GM23338 (cell line): Measurements from ENCODE around the gene TECTB. TPM values are rescaled to one million over a fixed set of nuclear protein-coding genes. Genes with fewer than 3 reads are reported as not detected.

Experiments
- ATAC-seq: fragments of 200-7000 bp; cut with Tn5 transposase; 3 replicates; pipeline ENCODE4 v1.9.1; 2020
- DNase-seq: peaks from one replicate; pipeline ENCODE4 v3.0.0-alpha.2; 2015; ENCODE audit warnings: low spot score
- H2AFZ ChIP-seq: fragments of 200-600 bp; sonication (generic); 2 replicates; pipeline ENCODE4 v1.8.0; 2016; ENCODE audit warnings: antibody characterized with exemption, mild to moderate bottlenecking, moderate library complexity
- H3F3A ChIP-seq: fragments of 200-600 bp; sonication (generic); replicated peaks from 2 replicates; pipeline ENCODE4 v1.8.0; 2017; ENCODE audit warnings: antibody characterized with exemption, mixed run types, low read depth
- H3K27ac ChIP-seq: fragments of 200-600 bp; sonication (generic); 2 replicates; pipeline ENCODE4 v1.6.1; 2016; ENCODE audit warnings: low read depth
- H3K27me3 ChIP-seq: fragments of 200-600 bp; sonication (generic); 2 replicates; pipeline ENCODE4 v1.8.0; 2016; ENCODE audit warnings: mild to moderate bottlenecking, mixed run types, moderate library complexity; ENCODE audit not compliant: insufficient read depth
- H3K36me3 ChIP-seq: fragments of 200-600 bp; sonication (generic); 2 replicates; pipeline ENCODE4 v1.8.0; 2016; ENCODE audit warnings: mild to moderate bottlenecking; ENCODE audit not compliant: insufficient read depth
- H3K4me1 ChIP-seq: fragments of 200-600 bp; sonication (generic); 2 replicates; pipeline ENCODE4 v1.8.0; 2016; ENCODE audit warnings: mild to moderate bottlenecking, moderate library complexity; ENCODE audit not compliant: insufficient read depth
- H3K4me2 ChIP-seq: fragments of 200-600 bp; sonication (generic); 2 replicates; pipeline ENCODE4 v1.7.1; 2017; ENCODE audit warnings: mixed run types
- H3K4me3 ChIP-seq: fragments of 200-600 bp; sonication (generic); 2 replicates; pipeline ENCODE4 v1.6.1; 2016; ENCODE audit warnings: mixed run types
- H3K79me2 ChIP-seq: fragments of 200-600 bp; sonication (generic); replicated peaks from 2 replicates; pipeline ENCODE4 v1.8.0; 2017; ENCODE audit warnings: mild to moderate bottlenecking; ENCODE audit not compliant: insufficient read depth
- H3K9me2 ChIP-seq: fragments of 200-600 bp; sonication (generic); 2 replicates; pipeline ENCODE4 v1.8.0; 2017; ENCODE audit not compliant: insufficient read depth
- H4K20me1 ChIP-seq: fragments of 200-600 bp; sonication (generic); replicated peaks from 2 replicates; pipeline ENCODE4 v1.8.0; 2017; ENCODE audit warnings: mild to moderate bottlenecking; ENCODE audit not compliant: insufficient read depth
- H3K27ac Mint-ChIP-seq: 2 replicates; pipeline ENCODE4 v1.8.0; 2020; ENCODE audit warnings: inconsistent platforms, mild to moderate bottlenecking, moderate library complexity, mixed read lengths
- H3K27me3 Mint-ChIP-seq: 3 replicates; pipeline ENCODE4 v1.8.0; 2022; ENCODE audit warnings: low read depth, mild to moderate bottlenecking, moderate library complexity, mixed read lengths, inconsistent platforms; ENCODE audit not compliant: insufficient read depth, poor library complexity
- H3K36me3 Mint-ChIP-seq: 3 replicates; pipeline ENCODE4 v1.8.0; 2021; ENCODE audit warnings: low read depth, mild to moderate bottlenecking, inconsistent platforms, moderate library complexity, mixed read lengths
- H3K4me1 Mint-ChIP-seq: 3 replicates; pipeline ENCODE4 v1.8.0; 2020; ENCODE audit warnings: mild to moderate bottlenecking, inconsistent platforms, mixed read lengths
- H3K4me3 Mint-ChIP-seq: 3 replicates; pipeline ENCODE4 v1.8.0; 2021; ENCODE audit warnings: moderate library complexity, mild to moderate bottlenecking, inconsistent platforms, mixed read lengths
- H3K9me3 Mint-ChIP-seq: 3 replicates; pipeline ENCODE4 v1.8.0; 2020; ENCODE audit warnings: moderate library complexity, mild to moderate bottlenecking, inconsistent platforms, mixed read lengths
- CREB1 ChIP-seq: fragments of 250-450 bp; sonication (Bioruptor Pico); IDR thresholded peaks from 2 replicates; pipeline ENCODE4 v1.5.0; 2020; ENCODE audit warnings: low read depth, mild to moderate bottlenecking, moderate library complexity
- ETS1 ChIP-seq: IDR thresholded peaks from 2 replicates; pipeline ENCODE4 v1.6.1; 2016; ENCODE audit warnings: antibody characterized with exemption
- EZH2 ChIP-seq: fragments of 200-600 bp; sonication (generic); IDR thresholded peaks from one replicate; pipeline ENCODE4 v1.8.0; 2017; ENCODE audit warnings: antibody characterized with exemption, mild to moderate bottlenecking, low read depth; ENCODE audit not compliant: unreplicated experiment
- EZH2phosphoT487 ChIP-seq: fragments of 200-600 bp; sonication (generic); IDR thresholded peaks from one replicate; pipeline ENCODE4 v1.8.1; 2018; ENCODE audit warnings: antibody characterized with exemption; ENCODE audit not compliant: unreplicated experiment
- JUNB ChIP-seq: IDR thresholded peaks from one replicate; pipeline ENCODE4 v1.6.1; 2016; ENCODE audit warnings: antibody characterized with exemption; ENCODE audit not compliant: unreplicated experiment
- NANOG ChIP-seq: IDR thresholded peaks from 2 replicates; pipeline ENCODE4 v1.6.1; 2016; ENCODE audit warnings: antibody characterized with exemption, borderline replicate concordance
- POLR2AphosphoS5 ChIP-seq: IDR thresholded peaks from 2 replicates; pipeline ENCODE4 v1.6.1; 2016; ENCODE audit warnings: antibody characterized with exemption, low read depth
- STAT1 ChIP-seq: IDR thresholded peaks from one replicate; pipeline ENCODE4 v1.6.1; 2016; ENCODE audit warnings: antibody characterized with exemption; ENCODE audit not compliant: unreplicated experiment
- ZNF114 ChIP-seq: fragments of 250-450 bp; sonication (Bioruptor Pico); IDR thresholded peaks from 2 replicates; pipeline ENCODE4 v1.5.0; 2020; ENCODE audit warnings: mild to moderate bottlenecking, moderate library complexity
- ZNF331 ChIP-seq: fragments of 250-450 bp; sonication (Bioruptor Pico); IDR thresholded peaks from 2 replicates; pipeline ENCODE4 v1.5.0; 2020; ENCODE audit warnings: low read depth, mild to moderate bottlenecking, moderate library complexity
- polyA plus RNA-seq: library from polyadenylated mRNA; unstranded; fragments of >200 nt; fragmentation: Nextera tagmentation; extraction: Ambion mirVana; gene quantifications from 2 replicates; pipeline ENCODE4 v1.2.1, GENCODE V29; 2016
- total RNA-seq: library from RNA; depleted of rRNA; stranded (reverse); fragments of >200 nt; shearing (Covaris generic); gene quantifications from 2 replicates; pipeline ENCODE4 v1.2.3, GENCODE V29; 2014
- TF ChIP-seq, protein P1 (sequence below), 2 experiments: fragments of 200-600 bp in 1 of 2; sonication (generic) in 1 of 2; conservative IDR thresholded peaks; 2 replicates each; pipeline versions ENCODE4 v1.5.1 to v1.6.1; 2016 to 2017; ENCODE audit warnings: antibody characterized with exemption in 2 of 2, low read depth in 2 of 2, mild to moderate bottlenecking in 2 of 2, moderate library complexity in 1 of 2
- TF ChIP-seq, protein P2 (sequence below): IDR thresholded peaks from one replicate; pipeline ENCODE4 v1.6.1; 2018; ENCODE audit warnings: antibody characterized with exemption; ENCODE audit not compliant: unreplicated experiment
- TF ChIP-seq, protein P3 (sequence below): fragments of 250-450 bp; sonication (Bioruptor Pico); IDR thresholded peaks from 2 replicates; pipeline ENCODE4 v1.5.0; 2020; ENCODE audit warnings: mild to moderate bottlenecking, moderate library complexity

Gene TECTB
- total and polyA plus RNA-seq, 2 experiments from 2014 or later, result not detected

GRCh38 chr10:112330607-112331160, 47.5 kb downstream of the TECTB start:
- H3K27ac Mint-ChIP-seq, result no peak overlapping the region
- no peak overlapping the region for H3K4me3 Mint-ChIP-seq
- no peaks in the 10 kb centered on the region for H3K36me3 Mint-ChIP-seq
- TF ChIP-seq CREB1 (no peak), EZH2 (no peak), ETS1 (no peak), POLR2AphosphoS5 (no peak), STAT1 (no peak), ZNF114 (no peak), ZNF331 (no peak), EZH2phosphoT487 (no peak), JUNB (no peak), NANOG (no peak)
- TF ChIP-seq, protein P1, sequence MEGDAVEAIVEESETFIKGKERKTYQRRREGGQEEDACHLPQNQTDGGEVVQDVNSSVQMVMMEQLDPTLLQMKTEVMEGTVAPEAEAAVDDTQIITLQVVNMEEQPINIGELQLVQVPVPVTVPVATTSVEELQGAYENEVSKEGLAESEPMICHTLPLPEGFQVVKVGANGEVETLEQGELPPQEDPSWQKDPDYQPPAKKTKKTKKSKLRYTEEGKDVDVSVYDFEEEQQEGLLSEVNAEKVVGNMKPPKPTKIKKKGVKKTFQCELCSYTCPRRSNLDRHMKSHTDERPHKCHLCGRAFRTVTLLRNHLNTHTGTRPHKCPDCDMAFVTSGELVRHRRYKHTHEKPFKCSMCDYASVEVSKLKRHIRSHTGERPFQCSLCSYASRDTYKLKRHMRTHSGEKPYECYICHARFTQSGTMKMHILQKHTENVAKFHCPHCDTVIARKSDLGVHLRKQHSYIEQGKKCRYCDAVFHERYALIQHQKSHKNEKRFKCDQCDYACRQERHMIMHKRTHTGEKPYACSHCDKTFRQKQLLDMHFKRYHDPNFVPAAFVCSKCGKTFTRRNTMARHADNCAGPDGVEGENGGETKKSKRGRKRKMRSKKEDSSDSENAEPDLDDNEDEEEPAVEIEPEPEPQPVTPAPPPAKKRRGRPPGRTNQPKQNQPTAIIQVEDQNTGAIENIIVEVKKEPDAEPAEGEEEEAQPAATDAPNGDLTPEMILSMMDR (conservative IDR thresholded peaks at IDR 0.05; ENCODE audit: low read depth in 2 of 2), result no peak
- TF ChIP-seq, protein P2, sequence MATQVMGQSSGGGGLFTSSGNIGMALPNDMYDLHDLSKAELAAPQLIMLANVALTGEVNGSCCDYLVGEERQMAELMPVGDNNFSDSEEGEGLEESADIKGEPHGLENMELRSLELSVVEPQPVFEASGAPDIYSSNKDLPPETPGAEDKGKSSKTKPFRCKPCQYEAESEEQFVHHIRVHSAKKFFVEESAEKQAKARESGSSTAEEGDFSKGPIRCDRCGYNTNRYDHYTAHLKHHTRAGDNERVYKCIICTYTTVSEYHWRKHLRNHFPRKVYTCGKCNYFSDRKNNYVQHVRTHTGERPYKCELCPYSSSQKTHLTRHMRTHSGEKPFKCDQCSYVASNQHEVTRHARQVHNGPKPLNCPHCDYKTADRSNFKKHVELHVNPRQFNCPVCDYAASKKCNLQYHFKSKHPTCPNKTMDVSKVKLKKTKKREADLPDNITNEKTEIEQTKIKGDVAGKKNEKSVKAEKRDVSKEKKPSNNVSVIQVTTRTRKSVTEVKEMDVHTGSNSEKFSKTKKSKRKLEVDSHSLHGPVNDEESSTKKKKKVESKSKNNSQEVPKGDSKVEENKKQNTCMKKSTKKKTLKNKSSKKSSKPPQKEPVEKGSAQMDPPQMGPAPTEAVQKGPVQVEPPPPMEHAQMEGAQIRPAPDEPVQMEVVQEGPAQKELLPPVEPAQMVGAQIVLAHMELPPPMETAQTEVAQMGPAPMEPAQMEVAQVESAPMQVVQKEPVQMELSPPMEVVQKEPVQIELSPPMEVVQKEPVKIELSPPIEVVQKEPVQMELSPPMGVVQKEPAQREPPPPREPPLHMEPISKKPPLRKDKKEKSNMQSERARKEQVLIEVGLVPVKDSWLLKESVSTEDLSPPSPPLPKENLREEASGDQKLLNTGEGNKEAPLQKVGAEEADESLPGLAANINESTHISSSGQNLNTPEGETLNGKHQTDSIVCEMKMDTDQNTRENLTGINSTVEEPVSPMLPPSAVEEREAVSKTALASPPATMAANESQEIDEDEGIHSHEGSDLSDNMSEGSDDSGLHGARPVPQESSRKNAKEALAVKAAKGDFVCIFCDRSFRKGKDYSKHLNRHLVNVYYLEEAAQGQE, result no peak
- TF ChIP-seq, protein P3, sequence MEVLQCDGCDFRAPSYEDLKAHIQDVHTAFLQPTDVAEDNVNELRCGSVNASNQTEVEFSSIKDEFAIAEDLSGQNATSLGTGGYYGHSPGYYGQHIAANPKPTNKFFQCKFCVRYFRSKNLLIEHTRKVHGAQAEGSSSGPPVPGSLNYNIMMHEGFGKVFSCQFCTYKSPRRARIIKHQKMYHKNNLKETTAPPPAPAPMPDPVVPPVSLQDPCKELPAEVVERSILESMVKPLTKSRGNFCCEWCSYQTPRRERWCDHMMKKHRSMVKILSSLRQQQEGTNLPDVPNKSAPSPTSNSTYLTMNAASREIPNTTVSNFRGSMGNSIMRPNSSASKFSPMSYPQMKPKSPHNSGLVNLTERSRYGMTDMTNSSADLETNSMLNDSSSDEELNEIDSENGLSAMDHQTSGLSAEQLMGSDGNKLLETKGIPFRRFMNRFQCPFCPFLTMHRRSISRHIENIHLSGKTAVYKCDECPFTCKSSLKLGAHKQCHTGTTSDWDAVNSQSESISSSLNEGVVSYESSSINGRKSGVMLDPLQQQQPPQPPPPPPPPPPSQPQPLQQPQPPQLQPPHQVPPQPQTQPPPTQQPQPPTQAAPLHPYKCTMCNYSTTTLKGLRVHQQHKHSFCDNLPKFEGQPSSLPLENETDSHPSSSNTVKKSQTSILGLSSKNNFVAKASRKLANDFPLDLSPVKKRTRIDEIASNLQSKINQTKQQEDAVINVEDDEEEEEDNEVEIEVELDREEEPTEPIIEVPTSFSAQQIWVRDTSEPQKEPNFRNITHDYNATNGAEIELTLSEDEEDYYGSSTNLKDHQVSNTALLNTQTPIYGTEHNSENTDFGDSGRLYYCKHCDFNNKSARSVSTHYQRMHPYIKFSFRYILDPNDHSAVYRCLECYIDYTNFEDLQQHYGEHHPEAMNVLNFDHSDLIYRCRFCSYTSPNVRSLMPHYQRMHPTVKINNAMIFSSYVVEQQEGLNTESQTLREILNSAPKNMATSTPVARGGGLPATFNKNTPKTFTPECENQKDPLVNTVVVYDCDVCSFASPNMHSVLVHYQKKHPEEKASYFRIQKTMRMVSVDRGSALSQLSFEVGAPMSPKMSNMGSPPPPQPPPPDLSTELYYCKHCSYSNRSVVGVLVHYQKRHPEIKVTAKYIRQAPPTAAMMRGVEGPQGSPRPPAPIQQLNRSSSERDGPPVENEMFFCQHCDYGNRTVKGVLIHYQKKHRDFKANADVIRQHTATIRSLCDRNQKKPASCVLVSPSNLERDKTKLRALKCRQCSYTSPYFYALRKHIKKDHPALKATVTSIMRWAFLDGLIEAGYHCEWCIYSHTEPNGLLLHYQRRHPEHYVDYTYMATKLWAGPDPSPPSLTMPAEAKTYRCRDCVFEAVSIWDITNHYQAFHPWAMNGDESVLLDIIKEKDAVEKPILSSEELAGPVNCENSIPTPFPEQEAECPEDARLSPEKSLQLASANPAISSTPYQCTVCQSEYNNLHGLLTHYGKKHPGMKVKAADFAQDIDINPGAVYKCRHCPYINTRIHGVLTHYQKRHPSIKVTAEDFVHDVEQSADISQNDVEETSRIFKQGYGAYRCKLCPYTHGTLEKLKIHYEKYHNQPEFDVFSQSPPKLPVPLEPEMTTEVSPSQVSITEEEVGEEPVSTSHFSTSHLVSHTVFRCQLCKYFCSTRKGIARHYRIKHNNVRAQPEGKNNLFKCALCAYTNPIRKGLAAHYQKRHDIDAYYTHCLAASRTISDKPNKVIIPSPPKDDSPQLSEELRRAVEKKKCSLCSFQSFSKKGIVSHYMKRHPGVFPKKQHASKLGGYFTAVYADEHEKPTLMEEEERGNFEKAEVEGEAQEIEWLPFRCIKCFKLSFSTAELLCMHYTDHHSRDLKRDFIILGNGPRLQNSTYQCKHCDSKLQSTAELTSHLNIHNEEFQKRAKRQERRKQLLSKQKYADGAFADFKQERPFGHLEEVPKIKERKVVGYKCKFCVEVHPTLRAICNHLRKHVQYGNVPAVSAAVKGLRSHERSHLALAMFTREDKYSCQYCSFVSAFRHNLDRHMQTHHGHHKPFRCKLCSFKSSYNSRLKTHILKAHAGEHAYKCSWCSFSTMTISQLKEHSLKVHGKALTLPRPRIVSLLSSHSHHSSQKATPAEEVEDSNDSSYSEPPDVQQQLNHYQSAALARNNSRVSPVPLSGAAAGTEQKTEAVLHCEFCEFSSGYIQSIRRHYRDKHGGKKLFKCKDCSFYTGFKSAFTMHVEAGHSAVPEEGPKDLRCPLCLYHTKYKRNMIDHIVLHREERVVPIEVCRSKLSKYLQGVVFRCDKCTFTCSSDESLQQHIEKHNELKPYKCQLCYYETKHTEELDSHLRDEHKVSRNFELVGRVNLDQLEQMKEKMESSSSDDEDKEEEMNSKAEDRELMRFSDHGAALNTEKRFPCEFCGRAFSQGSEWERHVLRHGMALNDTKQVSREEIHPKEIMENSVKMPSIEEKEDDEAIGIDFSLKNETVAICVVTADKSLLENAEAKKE (CRISPR knock-in tag), result no peak
- Histone ChIP-seq H3K4me1 (no peaks in the 10 kb centered on the region), H2AFZ (no peak overlapping the region), H3K79me2 (no peaks in the 10 kb centered on the region), H4K20me1 (no peaks in the 10 kb centered on the region), H3F3A (no peaks in the 10 kb centered on the region), H3K4me3 (no peak overlapping the region), H3K27ac (no peak overlapping the region), H3K36me3 (no peaks in the 10 kb centered on the region), H3K9me2 (no peaks in the 10 kb centered on the region), H3K4me2 (no peak overlapping the region), H3K27me3 (no peaks in the 10 kb centered on the region)
- no peaks in the 10 kb centered on the region; the same call in 2 of the 3 replicates for H3K9me3 Mint-ChIP-seq
- H3K27me3 Mint-ChIP-seq, result peaks cover 5% of the 10 kb centered on the region
- H3K4me1 Mint-ChIP-seq, result no peaks in the 10 kb centered on the region; the same call in 2 of the 3 replicates
- no peak for DNase-seq
- ATAC-seq, result no peak
